ENCODE measurements around the gene RNF13. TPM values are rescaled to one million over a fixed set of nuclear protein-coding genes. Genes with fewer than 3 reads are reported as not detected.
A peak's percentile ranks its signal among the peaks of the same experiment; 100 is the strongest.

RNF13 gene
- total RNA-seq, 1 experiment from 2014 or later: 161 TPM

GRCh38 chr3:149850787-149851584 lies 38.0 kb downstream of the RNF13 start:
- H3K36me3 ChIP-seq (ENCODE audit: insufficient read depth, low read length): peaks cover 73% of the 10 kb centered on the region
- H3K9me3 ChIP-seq (ENCODE audit: low read length): no peaks in the 10 kb centered on the region
- peaks cover 83% of the 10 kb centered on the region for H3K79me2 ChIP-seq (ENCODE audit: low read length)
- no peak for DNase-seq
- H3K4me2 ChIP-seq (ENCODE audit: low read depth, low read length, poor library complexity, severe bottlenecking): no peak overlapping the region
- no peak overlapping the region for H2AFZ ChIP-seq (ENCODE audit: low read length)
- peaks cover 9% of the 10 kb centered on the region; the same call in 1 of the 2 replicates for H3K4me1 ChIP-seq (ENCODE audit: low read length)
- no peak overlapping the region for H3K4me3 ChIP-seq (ENCODE audit: low read length)
- no peaks in the 10 kb centered on the region for H3K9me2 ChIP-seq (replicated peaks; ENCODE audit: insufficient read depth, low read length)
- H3K27ac ChIP-seq (ENCODE audit: low read length): no peak overlapping the region
- H3K27me3 ChIP-seq (ENCODE audit: low read length): no peaks in the 10 kb centered on the region
- no peaks in the 10 kb centered on the region for H4K20me1 ChIP-seq (ENCODE audit: insufficient read depth, low read depth, low read length)
- H3K9ac ChIP-seq (ENCODE audit: low read length): no peak overlapping the region

- H3K79me2 ChIP-seq (ENCODE audit: low read length): peaks cover 61% of the 10 kb centered on the region
- H4K20me1 ChIP-seq (ENCODE audit: insufficient read depth, low read depth, low read length): no peaks in the 10 kb centered on the region
- DNase-seq: no peak
- H3K9ac ChIP-seq (ENCODE audit: low read length): no peak overlapping the region
- H3K9me3 ChIP-seq (ENCODE audit: low read length): no peaks in the 10 kb centered on the region
- H3K36me3 ChIP-seq (ENCODE audit: insufficient read depth, low read length): peaks cover 42% of the 10 kb centered on the region
- H3K27ac ChIP-seq (ENCODE audit: low read length): no peak overlapping the region
- no peak overlapping the region for H3K4me2 ChIP-seq (ENCODE audit: low read depth, low read length, poor library complexity, severe bottlenecking)
- no peak overlapping the region for H2AFZ ChIP-seq (ENCODE audit: low read length)
- no peaks in the 10 kb centered on the region for H3K27me3 ChIP-seq (ENCODE audit: low read length)
- H3K4me1 ChIP-seq (ENCODE audit: low read length): peaks cover 12% of the 10 kb centered on the region; the same call in 1 of the 2 replicates
- no peaks in the 10 kb centered on the region for H3K9me2 ChIP-seq (replicated peaks; ENCODE audit: insufficient read depth, low read length)
- no peak overlapping the region for H3K4me3 ChIP-seq (ENCODE audit: low read length)
Observed at GRCh38 chr3:149858911-149859310, 45.9 kb downstream of the RNF13 start.

- H3K9ac ChIP-seq (ENCODE audit: low read length): no peak overlapping the region
- H3K9me3 ChIP-seq (ENCODE audit: low read length): peaks cover 4% of the 10 kb centered on the region
- H3K4me1 ChIP-seq (ENCODE audit: low read length): peaks cover 12% of the 10 kb centered on the region; the same call in 1 of the 2 replicates
- peaks cover 39% of the 10 kb centered on the region for H3K36me3 ChIP-seq (ENCODE audit: insufficient read depth, low read length)
- no peaks in the 10 kb centered on the region for H4K20me1 ChIP-seq (ENCODE audit: insufficient read depth, low read depth, low read length)
- no peak overlapping the region for H3K27ac ChIP-seq (ENCODE audit: low read length)
- no peak for DNase-seq
- no peak overlapping the region for H3K4me2 ChIP-seq (ENCODE audit: low read depth, low read length, poor library complexity, severe bottlenecking)
- H2AFZ ChIP-seq (ENCODE audit: low read length): no peak overlapping the region
- H3K9me2 ChIP-seq (replicated peaks; ENCODE audit: insufficient read depth, low read length): no peaks in the 10 kb centered on the region
- no peaks in the 10 kb centered on the region for H3K27me3 ChIP-seq (ENCODE audit: low read length)
- no peak overlapping the region for H3K4me3 ChIP-seq (ENCODE audit: low read length)
- H3K79me2 ChIP-seq (ENCODE audit: low read length): peaks cover 61% of the 10 kb centered on the region
Observed at GRCh38 chr3:149860881-149861280, 47.9 kb downstream of the RNF13 start.

- H4K20me1 ChIP-seq (ENCODE audit: insufficient read depth, low read depth, low read length): no peaks in the 10 kb centered on the region
- peaks cover 34% of the 10 kb centered on the region for H3K36me3 ChIP-seq (ENCODE audit: insufficient read depth, low read length)
- H3K9me3 ChIP-seq (ENCODE audit: low read length): peaks cover 10% of the 10 kb centered on the region
- H2AFZ ChIP-seq (ENCODE audit: low read length): no peak overlapping the region
- no peak for DNase-seq
- H3K9ac ChIP-seq (ENCODE audit: low read length): no peak overlapping the region
- H3K4me3 ChIP-seq (ENCODE audit: low read length): no peak overlapping the region
- H3K27ac ChIP-seq (ENCODE audit: low read length): no peak overlapping the region
- H3K79me2 ChIP-seq (ENCODE audit: low read length): peaks cover 76% of the 10 kb centered on the region
- no peak overlapping the region for H3K4me2 ChIP-seq (ENCODE audit: low read depth, low read length, poor library complexity, severe bottlenecking)
- H3K27me3 ChIP-seq (ENCODE audit: low read length): no peaks in the 10 kb centered on the region
- H3K9me2 ChIP-seq (replicated peaks; ENCODE audit: insufficient read depth, low read length): no peaks in the 10 kb centered on the region
- 0 out of 2 replicates have a peak, but pooled peaks cover 2% of the 10 kb centered on the region for H3K4me1 ChIP-seq (ENCODE audit: low read length)
Observed at GRCh38 chr3:149867563-149867962, 54.5 kb downstream of the RNF13 start.

GRCh38 chr3:149871855-149872254 lies 58.8 kb downstream of the RNF13 start:
- H3K9me3 ChIP-seq (ENCODE audit: low read length): peaks cover 6% of the 10 kb centered on the region; the same call in 1 of the 2 replicates
- H3K4me1 ChIP-seq (ENCODE audit: low read length): 0 out of 2 replicates have a peak, but pooled peaks cover 2% of the 10 kb centered on the region
- no peaks in the 10 kb centered on the region for H3K27me3 ChIP-seq (ENCODE audit: low read length)
- no peak overlapping the region for H3K9ac ChIP-seq (ENCODE audit: low read length)
- H2AFZ ChIP-seq (ENCODE audit: low read length): no peak overlapping the region
- peaks cover 66% of the 10 kb centered on the region for H3K79me2 ChIP-seq (ENCODE audit: low read length)
- no peak overlapping the region for H3K4me3 ChIP-seq (ENCODE audit: low read length)
- no peak overlapping the region for H3K4me2 ChIP-seq (ENCODE audit: low read depth, low read length, poor library complexity, severe bottlenecking)
- DNase-seq: no peak
- H3K9me2 ChIP-seq (replicated peaks; ENCODE audit: insufficient read depth, low read length): no peaks in the 10 kb centered on the region
- peaks cover 11% of the 10 kb centered on the region for H3K36me3 ChIP-seq (ENCODE audit: insufficient read depth, low read length)
- no peaks in the 10 kb centered on the region for H4K20me1 ChIP-seq (ENCODE audit: insufficient read depth, low read depth, low read length)
- no peak overlapping the region for H3K27ac ChIP-seq (ENCODE audit: low read length)

GRCh38 chr3:149872589-149872988 lies 59.6 kb downstream of the RNF13 start:
- H3K4me3 ChIP-seq (ENCODE audit: low read length): no peak overlapping the region
- H2AFZ ChIP-seq (ENCODE audit: low read length): no peak overlapping the region
- H4K20me1 ChIP-seq (ENCODE audit: insufficient read depth, low read depth, low read length): no peaks in the 10 kb centered on the region
- H3K27ac ChIP-seq (ENCODE audit: low read length): no peak overlapping the region
- H3K79me2 ChIP-seq (ENCODE audit: low read length): peaks cover 61% of the 10 kb centered on the region
- H3K9ac ChIP-seq (ENCODE audit: low read length): no peak overlapping the region
- no peak for DNase-seq
- no peaks in the 10 kb centered on the region for H3K27me3 ChIP-seq (ENCODE audit: low read length)
- peaks cover 4% of the 10 kb centered on the region; the same call in 1 of the 2 replicates for H3K9me3 ChIP-seq (ENCODE audit: low read length)
- no peak overlapping the region for H3K4me2 ChIP-seq (ENCODE audit: low read depth, low read length, poor library complexity, severe bottlenecking)
- H3K36me3 ChIP-seq (ENCODE audit: insufficient read depth, low read length): peaks cover 9% of the 10 kb centered on the region; the same call in 1 of the 2 replicates
- no peaks in the 10 kb centered on the region for H3K9me2 ChIP-seq (replicated peaks; ENCODE audit: insufficient read depth, low read length)
- 0 out of 2 replicates have a peak, but pooled peaks cover 2% of the 10 kb centered on the region for H3K4me1 ChIP-seq (ENCODE audit: low read length)

- H3K79me2 ChIP-seq (ENCODE audit: low read length): peaks cover 35% of the 10 kb centered on the region
- H4K20me1 ChIP-seq (ENCODE audit: insufficient read depth, low read depth, low read length): no peaks in the 10 kb centered on the region
- no peak overlapping the region for H3K27ac ChIP-seq (ENCODE audit: low read length)
- no peak overlapping the region for H3K9ac ChIP-seq (ENCODE audit: low read length)
- DNase-seq: no peak
- no peaks in the 10 kb centered on the region for H3K9me2 ChIP-seq (replicated peaks; ENCODE audit: insufficient read depth, low read length)
- H2AFZ ChIP-seq (ENCODE audit: low read length): no peak overlapping the region
- H3K4me3 ChIP-seq (ENCODE audit: low read length): no peak overlapping the region
- H3K9me3 ChIP-seq (ENCODE audit: low read length): no peaks in the 10 kb centered on the region
- peaks cover 5% of the 10 kb centered on the region; the same call in 1 of the 2 replicates for H3K4me1 ChIP-seq (ENCODE audit: low read length)
- no peaks in the 10 kb centered on the region for H3K27me3 ChIP-seq (ENCODE audit: low read length)
- no peak overlapping the region for H3K4me2 ChIP-seq (ENCODE audit: low read depth, low read length, poor library complexity, severe bottlenecking)
- peaks cover 4% of the 10 kb centered on the region; the same call in 1 of the 2 replicates for H3K36me3 ChIP-seq (ENCODE audit: insufficient read depth, low read length)
Observed at GRCh38 chr3:149877668-149878067, 64.7 kb downstream of the RNF13 start.

GRCh38 chr3:149879872-149880271 lies 66.9 kb downstream of the RNF13 start:
- peak; percentile 84 for DNase-seq
- H3K4me2 ChIP-seq (ENCODE audit: low read depth, low read length, poor library complexity, severe bottlenecking): no peak overlapping the region
- H3K27ac ChIP-seq (ENCODE audit: low read length): no peak overlapping the region
- H3K4me3 ChIP-seq (ENCODE audit: low read length): no peak overlapping the region
- peaks cover 33% of the 10 kb centered on the region for H3K79me2 ChIP-seq (ENCODE audit: low read length)
- no peak overlapping the region for H3K9ac ChIP-seq (ENCODE audit: low read length)
- no peaks in the 10 kb centered on the region for H3K9me2 ChIP-seq (replicated peaks; ENCODE audit: insufficient read depth, low read length)
- no peaks in the 10 kb centered on the region for H4K20me1 ChIP-seq (ENCODE audit: insufficient read depth, low read depth, low read length)
- no peak overlapping the region for H2AFZ ChIP-seq (ENCODE audit: low read length)
- no peaks in the 10 kb centered on the region for H3K27me3 ChIP-seq (ENCODE audit: low read length)
- peaks cover 5% of the 10 kb centered on the region; the same call in 1 of the 2 replicates for H3K4me1 ChIP-seq (ENCODE audit: low read length)
- no peaks in the 10 kb centered on the region; the same call in 1 of the 2 replicates for H3K9me3 ChIP-seq (ENCODE audit: low read length)
- H3K36me3 ChIP-seq (ENCODE audit: insufficient read depth, low read length): peaks cover 9% of the 10 kb centered on the region; the same call in 1 of the 2 replicates
